Fibroblast of villous mesenchyme (primary cell): Measurements from ENCODE around the gene HOXD9. TPM values are rescaled to one million over a fixed set of nuclear protein-coding genes. Genes with fewer than 3 reads are reported as not detected.

ENCODE experiments used
- DNase-seq: peaks from one replicate; pipeline ENCODE4 v3.0.0-alpha.2; 2010; ENCODE audit warnings: low read depth
- H3K4me3 ChIP-seq: 2 replicates; pipeline ENCODE4 v1.5.1; 2011; ENCODE audit warnings: low read depth, mild to moderate bottlenecking, low read length
- CTCF ChIP-seq: IDR thresholded peaks from 2 replicates; pipeline ENCODE4 v1.5.1; 2012; ENCODE audit warnings: low read depth, mild to moderate bottlenecking, low read length; ENCODE audit not compliant: insufficient read depth
- total RNA-seq: library from RNA; depleted of rRNA; stranded (reverse); fragments of >200 nt; gene quantifications from 2 replicates; pipeline ENCODE4 v1.2.3, GENCODE V29; 2012

The HOXD9 gene
- total RNA-seq, 1 donor, result 11.2 TPM

GRCh38 chr2:176124110-176124946 is 1.8 kb downstream of the HOXD9 start:
- H3K4me3 ChIP-seq, result peak overlapping the region; percentile 51
- no peak for TF ChIP-seq CTCF
- peak; percentile 34 for DNase-seq

- no peak for DNase-seq
Observed at GRCh38 chr2:176124947-176125771, 2.6 kb downstream of the HOXD9 start.

GRCh38 chr2:176125772-176126054 is 3.2 kb downstream of the HOXD9 start:
- H3K4me3 ChIP-seq, result no peak overlapping the region
- DNase-seq, result peak; percentile 27
- no peak for TF ChIP-seq CTCF

More at GRCh38 chr2:176124947-176125771, 2.6 kb downstream of the HOXD9 start:
- peak overlapping the region; percentile 51 for H3K4me3 ChIP-seq
- TF ChIP-seq CTCF, result no peak

- peak; percentile 81 for DNase-seq
- TF ChIP-seq CTCF, result peak; percentile 77
- peak overlapping the region; percentile 27 for H3K4me3 ChIP-seq
Observed at GRCh38 chr2:176126929-176127773, 4.6 kb downstream of the HOXD9 start.

- H3K4me3 ChIP-seq, result peak overlapping the region; percentile 48
- no peak for DNase-seq
- no peak for TF ChIP-seq CTCF
Observed at GRCh38 chr2:176127774-176128072, 5.2 kb downstream of the HOXD9 start.

- DNase-seq, result peak; percentile 34
- peak overlapping the region; percentile 48 for H3K4me3 ChIP-seq
- no peak for TF ChIP-seq CTCF
Observed at GRCh38 chr2:176128172-176128981, 5.9 kb downstream of the HOXD9 start.
